NCI-H82 treated with DMSO at 0.1 percent for 48 hours (cell line): ENCODE results near the gene ZNF888.
"Not testable (repeated sequence)": the region's sequence is repeated elsewhere in the genome, so short reads cannot be mapped to it uniquely, and the experiment has no call there.

Experiments
- DNase-seq: peaks from one replicate; lab custom pipeline; 2025; ENCODE audit not compliant: unreplicated experiment; lab: John Stamatoyannopoulos, UW

Gene ZNF888

GRCh38 chr19:52880895-52881389 is 42.3 kb downstream of the ZNF888 start:
- no peak for DNase-seq

- DNase-seq: not testable (repeated sequence)
These were observed 50.2 kb downstream of the ZNF888 start for GRCh38 chr19:52872996-52873395.

- no peak for DNase-seq
These were observed 51.8 kb downstream of the ZNF888 start for GRCh38 chr19:52871466-52871865.

GRCh38 chr19:52868031-52868430 is 55.2 kb downstream of the ZNF888 start:
- not testable (repeated sequence) for DNase-seq

GRCh38 chr19:52857378-52858191 is 65.6 kb downstream of the ZNF888 start, which contains the start of gene ZNF468:
Gene ZNF468 (minus strand): TSS chr19:52857619. CDS start chr19:52854272, 3,347 bp downstream.
- DNase-seq: peak; percentile 9

GRCh38 chr19:52856540-52857377 is 66.5 kb downstream of the ZNF888 start:
- DNase-seq: not testable (repeated sequence)
